ENCODE results near the gene FHAD1. TPM values are rescaled to one million over a fixed set of nuclear protein-coding genes. Genes with fewer than 3 reads are reported as not detected.
"Not testable (repeated sequence)": the region's sequence is repeated elsewhere in the genome, so short reads cannot be mapped to it uniquely, and the experiment has no call there.

FHAD1 gene
- polyA plus RNA-seq, 12 donors = 0.88 to 2.4 (median 1.6) TPM; not detected in 2

DNA sequence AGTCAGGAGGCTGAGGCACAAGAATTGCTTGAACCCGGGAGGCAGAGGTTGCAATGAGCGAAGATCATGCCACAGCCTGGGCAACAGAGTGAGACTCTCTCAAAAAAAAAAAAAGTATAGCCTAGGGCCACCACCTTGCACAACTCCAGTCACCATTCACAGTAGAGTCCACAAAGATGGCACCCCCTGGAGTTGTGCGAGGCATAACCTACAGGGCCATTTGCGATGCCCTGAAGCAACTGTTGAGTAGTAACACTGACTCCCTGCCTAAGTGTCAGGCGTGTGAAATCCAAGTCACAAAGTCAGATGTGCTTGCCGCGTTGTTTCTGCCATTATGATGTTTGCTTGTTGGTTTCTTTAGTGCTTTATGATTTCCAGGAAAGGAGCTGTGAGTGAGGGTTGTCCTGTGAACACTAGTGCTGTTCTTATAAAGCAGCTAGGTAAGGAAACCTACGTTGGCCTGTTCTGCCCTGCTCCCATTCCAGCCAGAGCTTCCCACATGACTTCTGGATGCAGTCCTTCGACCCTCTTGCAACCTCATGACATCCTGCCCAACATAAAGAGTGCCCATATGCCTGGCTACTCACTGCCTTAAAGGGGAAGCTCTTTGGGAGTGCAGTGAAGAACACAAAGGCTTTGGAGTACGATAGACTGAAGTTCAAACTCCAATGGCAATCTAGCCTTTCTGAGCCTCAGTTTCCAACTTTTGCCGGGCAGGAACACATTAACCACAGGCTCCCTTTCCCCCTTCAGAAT, 29.8 kb downstream of the FHAD1 start:
- DNase-seq = no peak

DNA sequence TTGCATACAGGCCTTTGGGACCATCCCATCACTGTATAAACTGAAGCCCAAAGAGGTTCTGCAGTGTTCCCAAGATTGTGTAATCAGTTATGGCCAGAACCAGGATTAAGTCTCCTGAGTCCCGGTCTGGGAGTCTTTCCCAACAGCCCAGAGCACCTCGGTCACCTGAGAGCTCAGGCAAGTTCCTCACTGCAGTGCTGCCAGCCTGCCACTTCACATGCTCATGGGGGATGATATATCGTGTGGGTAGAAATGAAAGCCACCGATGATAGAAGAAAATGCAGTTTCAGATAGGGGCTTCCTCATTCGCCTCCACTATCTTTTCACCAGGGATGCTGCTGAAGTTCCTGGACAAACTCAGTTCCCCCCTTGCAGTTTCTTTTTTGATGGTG, 30.4 kb downstream of the FHAD1 start:
- no peak for DNase-seq

DNA sequence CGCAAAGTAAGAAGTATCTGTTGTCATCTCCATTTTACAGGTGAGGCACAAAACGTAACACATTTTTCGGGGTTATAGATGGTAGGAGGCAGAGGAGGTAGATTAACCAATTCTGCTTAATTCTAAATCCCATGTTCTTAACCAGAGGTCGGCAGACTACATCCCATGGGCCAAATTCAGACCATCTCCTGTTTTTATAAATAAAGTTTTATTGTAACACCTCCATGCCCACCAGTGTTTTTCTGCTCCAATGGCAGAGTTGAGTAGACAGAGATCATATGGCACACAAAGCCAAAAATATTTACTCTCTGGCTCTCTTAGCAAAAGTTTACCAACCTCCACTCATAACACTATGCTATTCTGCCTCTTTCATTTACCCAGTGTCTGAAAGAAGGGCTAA, 30.9 kb downstream of the FHAD1 start:
- DNase-seq = no peak

DNA sequence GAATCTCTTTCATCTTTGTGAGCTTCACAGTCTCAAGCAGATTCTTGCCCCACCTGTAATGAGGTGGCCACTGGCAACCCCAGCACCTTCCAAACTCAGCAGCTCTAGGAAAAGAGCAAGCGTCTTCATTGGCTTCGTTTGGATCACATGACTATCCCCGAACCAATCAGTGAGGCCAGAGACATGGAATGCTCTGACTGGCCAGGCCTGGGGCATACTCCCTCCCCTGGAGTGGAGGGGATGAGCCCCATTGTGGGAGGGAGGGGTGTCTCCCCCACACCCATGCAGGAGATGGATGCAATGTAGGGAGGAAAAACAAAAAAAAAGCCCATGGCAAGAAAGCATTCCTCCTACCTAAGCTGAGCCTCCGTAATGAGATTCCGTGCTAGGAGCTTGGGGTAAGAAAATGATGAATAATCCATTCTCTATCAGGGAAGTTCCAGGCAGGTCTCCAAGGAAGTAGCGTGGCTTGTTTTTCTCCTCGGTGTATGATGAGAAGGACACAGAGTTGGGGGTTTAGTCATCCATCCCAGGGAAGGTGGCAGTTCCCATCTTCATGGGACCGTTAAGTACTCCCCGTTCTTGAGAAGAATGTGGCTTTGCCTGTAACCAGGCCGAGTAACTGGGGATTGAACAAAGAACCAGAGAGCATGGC, 32.7 kb downstream of the FHAD1 start:
- DNase-seq = no peak

DNA sequence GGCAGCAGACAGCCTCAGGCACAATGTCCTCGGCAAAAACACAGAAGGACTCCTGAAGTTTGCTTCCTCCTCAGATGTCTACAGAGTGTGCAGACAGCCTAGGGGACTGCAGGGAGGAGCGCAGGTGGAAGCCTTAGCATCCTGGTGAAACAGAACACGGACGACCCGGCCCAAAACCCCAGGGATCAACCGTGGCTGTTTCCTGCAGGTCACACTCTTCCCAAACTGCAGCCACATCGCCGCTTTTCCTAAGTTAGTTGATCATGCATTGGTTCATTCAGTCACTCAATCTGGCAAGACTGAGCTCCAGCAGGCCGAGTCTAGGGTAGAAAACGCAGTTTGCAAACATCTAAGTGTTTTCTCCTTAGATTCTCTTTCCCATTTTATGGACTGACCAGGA, 33.4 kb downstream of the FHAD1 start:
- no peak for DNase-seq

DNA sequence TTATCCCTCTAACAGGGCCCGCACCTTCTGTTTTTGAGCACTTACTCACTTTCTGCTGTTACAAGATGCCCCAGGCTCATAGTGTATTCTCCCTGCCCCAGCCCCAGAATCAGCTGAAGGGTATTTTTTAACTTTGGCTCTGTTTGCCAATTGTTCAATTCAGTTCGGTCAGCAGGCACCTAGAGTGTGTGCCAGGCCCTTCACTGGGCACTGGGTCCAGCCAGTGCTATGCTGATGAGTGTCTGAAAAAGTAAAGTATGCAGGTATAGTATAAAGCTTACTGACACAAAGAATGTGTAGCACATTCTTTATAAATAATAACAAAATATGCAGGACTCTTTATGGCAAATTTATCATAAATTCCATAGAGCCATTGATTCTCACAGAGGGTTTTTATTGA, 35.0 kb downstream of the FHAD1 start:
- no peak for DNase-seq

DNA sequence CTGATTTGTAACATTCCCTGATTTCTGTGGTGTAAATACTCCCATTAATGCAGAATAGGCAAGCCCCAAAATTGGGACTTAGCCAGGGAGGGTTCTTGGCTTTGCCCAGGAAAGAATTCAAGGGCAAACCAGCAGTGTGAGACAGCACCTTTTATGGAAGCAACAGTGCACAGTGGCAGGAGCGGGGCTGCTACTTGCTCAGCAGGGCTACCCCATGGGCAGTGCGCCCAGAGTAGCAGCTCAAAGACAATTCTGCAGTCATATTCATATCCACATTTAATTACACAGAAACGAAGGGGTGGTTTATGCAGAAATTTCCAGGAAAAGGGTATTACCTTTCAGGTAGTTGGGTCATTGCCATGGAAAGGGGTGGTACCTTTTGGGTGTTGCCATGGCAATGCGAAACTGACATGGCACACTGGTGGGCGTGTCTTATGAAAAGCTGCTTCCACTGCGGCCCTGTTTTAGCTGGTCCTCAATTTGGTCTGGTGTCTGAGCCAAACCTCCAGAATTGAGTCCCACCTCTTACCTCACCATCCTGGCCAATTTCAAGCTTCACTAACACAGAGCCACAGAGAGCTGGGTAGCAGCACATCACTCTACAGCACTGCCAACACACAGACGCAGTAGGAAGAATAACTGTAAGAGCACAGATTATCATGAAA, 35.9 kb downstream of the FHAD1 start:
- no peak for DNase-seq

DNA sequence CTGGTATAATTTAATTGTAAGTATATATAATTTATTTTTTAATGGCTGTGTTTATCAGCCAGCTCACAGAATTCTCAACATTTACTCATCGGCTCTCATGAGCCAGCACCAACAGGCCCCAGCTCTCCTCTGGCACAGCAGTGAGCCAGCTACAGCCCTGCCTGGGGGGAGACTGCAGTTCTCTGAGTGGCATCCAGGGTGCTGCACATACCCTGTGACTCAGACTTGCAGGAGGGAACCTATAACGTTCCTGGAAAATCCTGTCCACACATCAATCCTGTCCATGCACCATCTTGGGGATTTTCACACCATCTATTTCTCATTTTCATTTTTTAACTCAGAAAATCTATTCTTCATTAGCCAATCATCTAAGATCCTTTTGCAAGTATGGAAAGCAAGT, 36.5 kb downstream of the FHAD1 start:
- no peak for DNase-seq

DNA sequence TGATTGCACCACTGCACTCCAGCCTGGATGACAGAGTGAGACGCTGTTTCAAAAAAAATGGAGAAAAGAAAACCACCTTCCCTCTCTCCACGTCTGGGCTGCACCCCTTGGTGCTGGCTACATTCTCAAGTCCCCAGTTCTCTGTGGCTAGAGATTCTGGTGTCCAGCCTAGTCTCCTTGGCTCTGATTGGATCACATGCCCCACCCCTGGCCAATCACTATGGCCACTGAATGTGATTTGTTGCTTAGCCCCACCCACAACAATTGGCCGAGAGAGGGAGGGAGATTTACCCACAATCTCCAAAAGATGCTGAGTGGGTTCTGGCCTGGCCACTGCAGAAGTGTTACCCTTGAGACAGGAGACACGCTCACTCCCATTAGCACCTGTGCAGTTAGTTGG, 39.4 kb downstream of the FHAD1 start:
- DNase-seq = no peak

DNA sequence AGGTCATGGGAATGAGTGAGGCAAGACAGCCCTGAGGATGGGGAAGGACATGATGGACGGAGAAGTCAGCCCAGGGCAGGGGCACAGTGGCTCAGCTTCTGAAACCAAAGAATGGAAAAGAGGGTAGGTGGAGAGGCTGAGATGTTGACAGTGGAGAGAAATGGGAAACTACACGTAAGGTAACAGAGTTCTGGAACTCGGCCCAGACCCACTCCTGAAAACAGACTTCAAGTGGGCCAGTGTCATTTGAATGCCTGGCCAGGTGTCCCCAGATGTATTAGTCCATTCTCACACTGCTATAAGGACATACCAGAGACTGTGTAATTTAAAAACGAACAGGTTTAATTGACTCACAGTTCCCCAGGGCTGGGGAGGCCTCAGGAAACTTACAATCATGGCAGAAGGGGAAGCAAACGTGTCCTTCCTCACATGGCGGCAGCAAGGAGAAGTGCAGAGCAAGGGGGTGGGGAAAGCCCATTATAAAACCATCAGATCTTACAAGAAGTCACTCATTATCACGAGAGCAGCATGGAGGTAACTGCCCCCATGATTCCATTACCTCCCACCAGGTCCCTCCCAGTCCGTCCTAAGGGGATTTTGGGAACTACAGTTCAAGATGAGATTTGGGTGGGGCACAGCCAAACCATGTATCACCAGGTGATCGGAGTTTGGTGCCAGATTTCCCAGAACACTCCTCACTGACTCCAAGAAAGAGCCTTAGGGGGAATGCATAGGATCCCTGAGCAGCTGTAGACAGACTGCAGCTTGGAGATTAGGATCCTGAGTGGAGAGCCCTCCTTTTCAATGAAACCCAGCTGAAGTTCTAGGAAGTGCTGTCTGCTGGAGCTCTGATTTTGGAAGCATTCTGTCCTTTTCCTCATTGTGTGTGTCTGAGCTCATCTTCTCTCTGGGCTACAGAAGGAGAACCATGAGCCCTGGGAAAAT, 40.3 kb downstream of the FHAD1 start:
- no peak for DNase-seq

DNA sequence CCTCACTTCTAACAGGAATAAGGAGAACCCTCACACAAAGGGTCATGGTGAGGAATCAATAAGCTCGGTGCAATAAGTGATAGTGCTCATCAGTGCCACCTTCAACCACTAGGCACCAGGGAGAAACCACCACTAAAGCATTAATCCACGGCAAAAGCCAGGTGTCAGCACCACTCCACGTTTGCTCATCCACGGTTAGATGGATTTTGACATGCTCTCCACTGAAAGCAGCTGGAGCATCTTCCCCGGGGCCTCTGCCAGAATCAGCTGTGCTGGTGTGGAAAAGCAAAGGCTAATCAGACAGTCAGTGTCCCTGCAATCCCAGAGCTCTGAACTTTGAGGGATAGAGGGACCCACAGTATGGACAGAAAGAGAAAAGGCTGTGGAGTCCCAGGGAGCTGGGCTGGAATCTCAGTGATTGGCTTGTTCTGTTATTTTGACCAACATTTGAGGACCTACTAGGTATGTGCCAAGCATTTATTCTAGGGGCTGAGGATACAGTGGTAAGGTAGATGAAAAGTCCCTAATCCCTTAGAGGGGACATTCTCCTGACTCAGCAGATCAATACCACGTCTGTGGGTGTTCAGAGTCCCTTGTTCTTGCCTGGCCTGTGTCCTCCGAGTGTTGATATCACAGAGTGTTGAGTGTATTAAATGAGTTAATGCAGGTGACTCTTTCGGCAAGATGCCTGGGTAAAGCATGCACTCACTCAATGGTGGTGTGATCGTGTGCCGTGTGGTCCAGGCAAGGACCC, 41.3 kb downstream of the FHAD1 start:
- no peak for DNase-seq

DNA sequence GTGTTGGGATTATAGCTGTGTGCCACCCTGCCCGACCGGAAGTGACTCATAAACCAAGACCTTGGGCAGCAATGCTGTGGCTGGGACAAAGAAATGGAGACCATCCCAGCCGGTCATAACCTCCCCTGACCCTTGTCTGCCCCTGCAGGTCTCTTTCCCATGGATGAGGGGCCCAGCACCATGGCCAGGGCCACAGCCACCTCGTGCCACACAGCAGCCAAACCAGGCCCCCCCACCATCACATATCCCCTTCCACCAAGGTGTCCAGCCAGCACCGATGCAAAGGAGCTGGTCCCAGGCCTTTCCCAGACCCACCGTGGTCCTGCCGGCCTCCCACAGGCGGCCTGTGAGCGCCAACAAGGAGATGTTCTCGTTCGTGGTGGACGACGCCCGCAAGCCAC, 42.2 kb downstream of the FHAD1 start:
- DNase-seq = no peak

DNA sequence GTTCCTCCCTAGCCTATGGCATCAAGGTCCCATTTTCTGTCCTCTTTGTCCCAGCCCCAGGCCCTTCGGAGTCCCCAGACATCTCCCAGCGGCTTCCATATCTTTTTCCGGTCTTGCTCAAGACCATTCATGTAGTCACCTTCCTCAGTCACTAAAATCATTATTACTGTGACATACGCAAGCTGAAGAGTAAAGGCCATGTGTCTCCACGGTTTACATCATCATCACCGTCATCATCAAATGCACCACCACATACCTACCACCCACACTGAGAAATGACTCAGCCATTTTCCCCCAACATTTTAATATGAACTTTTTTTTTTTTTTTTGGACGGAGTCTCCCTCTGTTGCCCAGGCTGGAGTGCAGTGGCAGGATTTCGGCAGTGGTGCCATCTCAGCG, 43.4 kb downstream of the FHAD1 start:
- no peak for DNase-seq

DNA sequence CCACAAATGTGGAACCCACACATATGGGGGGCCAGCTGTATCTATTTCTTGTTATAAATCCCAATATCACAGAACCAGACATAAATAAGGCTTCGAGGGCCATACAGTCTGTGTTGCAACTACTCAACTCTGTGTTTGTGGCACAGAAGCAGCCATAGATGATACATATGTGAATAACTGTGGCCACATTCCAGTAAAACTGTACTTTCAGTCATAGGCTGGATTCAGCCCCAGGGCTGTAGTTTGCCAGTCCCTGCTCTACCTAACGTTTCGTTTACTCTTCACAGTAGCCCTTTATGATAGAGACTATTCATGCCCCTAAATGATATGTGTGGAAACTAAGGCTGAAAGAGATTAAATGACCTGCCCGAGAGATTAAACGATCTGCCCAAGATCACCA, 48.7 kb downstream of the FHAD1 start:
- DNase-seq = no peak

DNA sequence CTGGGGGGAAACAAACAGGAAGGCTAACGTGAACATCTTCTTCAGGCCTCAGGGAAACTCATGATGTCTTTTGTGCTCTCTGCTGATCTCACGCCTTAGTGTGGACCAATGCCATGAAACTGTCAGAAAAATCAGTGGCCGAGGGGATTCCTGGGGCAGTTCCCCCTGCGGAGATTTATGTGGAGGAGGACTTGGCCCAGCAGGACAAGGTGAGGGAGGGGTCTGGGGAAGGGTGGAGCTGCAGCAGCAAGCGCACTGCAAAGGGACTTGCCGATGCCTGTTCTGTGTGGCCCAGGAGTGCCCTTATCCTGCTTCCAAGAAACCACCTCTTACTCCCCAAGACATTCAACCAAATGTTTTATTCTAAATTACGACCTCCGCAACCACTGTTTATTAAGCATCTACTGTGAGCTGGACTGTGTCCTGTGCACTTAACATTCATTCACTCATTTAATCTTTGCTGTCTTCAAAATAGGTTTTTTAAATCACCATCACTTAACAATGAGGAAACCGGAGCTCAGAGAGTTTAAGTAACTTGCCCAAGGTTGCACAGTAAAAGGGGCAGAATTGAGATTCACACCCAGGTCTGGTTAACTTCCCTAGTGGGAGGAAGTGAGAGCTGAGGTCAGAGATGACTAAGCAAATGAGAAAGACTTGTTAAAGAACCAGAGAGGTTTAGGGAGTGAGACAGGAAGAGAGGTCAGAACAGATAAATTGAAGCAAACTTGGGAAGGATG, 49.7 kb downstream of the FHAD1 start:
- DNase-seq = no peak

DNA sequence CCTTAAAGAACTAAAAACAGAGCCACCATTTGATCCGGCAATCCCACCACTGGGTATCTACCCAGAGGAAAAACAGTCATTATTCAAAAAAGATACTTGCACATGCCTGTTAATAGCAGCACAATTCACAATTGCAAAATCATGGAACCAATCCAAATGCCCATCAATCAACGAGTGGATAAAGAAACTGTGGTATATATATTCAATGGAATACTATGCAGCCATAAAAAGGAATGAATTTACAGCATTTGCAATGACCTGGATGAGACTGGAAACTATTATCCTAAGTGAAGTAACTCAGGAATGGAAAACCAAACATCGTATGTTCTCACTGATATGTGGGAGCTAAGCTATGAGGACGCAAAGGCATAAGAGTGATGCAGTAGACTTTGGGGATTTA, 51.0 kb downstream of the FHAD1 start:
- DNase-seq = not testable (repeated sequence)

DNA sequence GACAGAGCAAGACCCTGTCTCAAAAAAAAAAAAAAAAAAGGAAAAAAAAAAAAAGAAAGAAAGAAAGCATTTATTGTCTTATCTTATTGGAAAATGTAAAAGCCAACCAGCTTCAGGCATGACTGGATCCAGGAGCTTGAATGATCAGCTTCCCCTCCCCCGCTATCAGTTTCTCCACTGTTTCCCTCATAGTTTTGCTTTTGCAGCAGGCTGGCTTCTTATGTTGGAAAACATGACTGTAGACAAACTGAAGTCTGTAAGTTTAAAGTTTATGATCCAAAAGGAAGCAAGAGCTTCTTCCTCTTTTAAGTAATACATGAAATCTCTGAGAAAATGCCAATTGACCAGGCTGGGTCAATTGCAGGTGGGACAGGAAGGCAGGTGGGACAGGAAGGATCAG, 52.2 kb downstream of the FHAD1 start:
- DNase-seq = no peak

DNA sequence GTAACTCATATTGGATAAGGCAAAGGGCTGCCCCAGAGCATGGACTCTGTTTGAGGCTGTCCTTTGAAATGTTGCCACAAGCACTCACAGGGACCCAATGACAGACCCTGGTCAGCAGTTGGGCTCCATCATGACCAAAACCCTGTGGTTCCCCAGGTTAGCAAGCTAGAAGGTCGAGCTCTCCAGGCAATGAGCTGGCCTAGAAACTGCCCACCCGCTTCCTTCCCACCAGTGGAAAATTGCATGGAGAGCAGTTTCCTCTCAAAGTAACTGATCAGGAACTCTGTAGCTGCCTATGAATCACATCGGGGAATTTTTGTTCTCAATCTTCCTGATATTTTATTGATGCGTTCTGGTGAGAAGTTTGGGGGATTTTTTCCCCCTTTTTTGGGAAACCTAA, 52.8 kb downstream of the FHAD1 start:
- no peak for DNase-seq

DNA sequence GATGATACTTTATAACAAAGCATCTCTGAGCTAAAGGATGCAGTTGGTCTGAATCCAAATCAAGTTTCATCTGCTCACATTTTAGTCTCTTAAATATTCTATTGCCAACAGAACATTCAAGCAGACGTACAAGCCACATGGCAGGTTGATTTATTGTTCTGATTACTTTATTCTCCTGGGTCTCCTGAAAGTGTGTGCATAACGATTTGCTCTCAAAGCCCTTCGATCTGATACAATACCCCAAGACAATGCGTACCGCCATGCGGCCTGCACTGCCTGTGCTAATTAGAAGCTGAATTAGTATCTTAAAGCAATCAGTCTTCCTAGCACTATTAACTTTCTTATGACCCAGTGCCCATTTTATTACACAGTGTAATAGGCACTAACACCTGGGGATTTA, 56.9 kb downstream of the FHAD1 start:
- DNase-seq = no peak

DNA sequence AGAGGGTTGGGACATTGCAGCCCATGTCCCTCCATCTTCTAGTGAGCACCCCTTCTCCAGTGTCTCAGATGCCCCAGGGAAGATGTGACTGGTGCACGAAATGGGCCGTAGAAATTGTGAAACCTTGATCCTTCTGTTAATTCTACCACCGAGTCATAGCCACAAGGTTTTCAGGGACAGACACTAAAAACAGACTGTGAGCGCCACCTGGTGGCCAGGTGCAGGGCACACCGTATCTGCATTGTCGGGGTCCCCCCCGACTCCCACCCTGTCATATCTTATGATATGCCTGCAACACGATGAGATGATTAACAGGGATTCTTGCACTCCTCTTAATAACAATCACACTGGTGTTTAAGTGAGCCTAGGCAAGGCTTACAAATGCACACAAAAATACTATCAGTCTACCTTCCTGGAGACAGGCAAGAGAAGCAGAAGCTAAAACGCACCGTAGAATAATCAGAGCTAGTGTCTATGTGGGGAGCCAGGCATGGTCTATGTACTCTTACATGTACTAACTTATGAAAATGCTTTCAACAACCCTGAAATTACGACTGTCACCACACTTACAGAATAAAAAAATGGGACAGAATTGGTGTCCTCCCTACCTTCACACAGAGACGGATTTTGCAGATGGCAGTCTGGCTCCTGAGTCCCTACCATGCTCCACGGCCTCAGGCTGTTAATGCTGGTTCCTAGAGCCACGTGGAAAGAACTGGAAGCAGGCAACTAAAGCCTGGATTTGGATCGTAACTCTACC, 57.9 kb downstream of the FHAD1 start:
- no peak for DNase-seq
